Activated T-cell treated with anti-CD3 and anti-CD28 coated beads, Interleukin-2, amount 50 U/mL, for 4 hours (primary cell): ENCODE results near the gene FAAH. TPM values are rescaled to one million over a fixed set of nuclear protein-coding genes. Genes with fewer than 3 reads are reported as not detected.
"Not testable (repeated sequence)": the region's sequence is repeated elsewhere in the genome, so short reads cannot be mapped to it uniquely, and the experiment has no call there.

Source experiments
- ATAC-seq, 2 donors: fragments of 200-7000 bp; cut with Tn5 transposase; one replicate each; pipeline ENCODE4 v1.10.0; 2021
- DNase-seq: peaks from one replicate; pipeline ENCODE4 v3.0.0-alpha.2; 2020
- H3K27me3 Mint-ChIP-seq: one replicate; pipeline ENCODE4 v1.8.0; 2021; ENCODE audit warnings: low read depth, mixed read lengths
- H3K36me3 Mint-ChIP-seq: one replicate; pipeline ENCODE4 v1.8.0; 2022; ENCODE audit warnings: mixed read lengths; ENCODE audit not compliant: insufficient read depth
- H3K4me1 Mint-ChIP-seq: one replicate; pipeline ENCODE4 v1.8.0; 2021; ENCODE audit warnings: low read depth, mixed read lengths
- H3K4me3 Mint-ChIP-seq: one replicate; pipeline ENCODE4 v1.8.0; 2021; ENCODE audit warnings: mild to moderate bottlenecking, moderate library complexity, mixed read lengths
- H3K9me3 Mint-ChIP-seq: one replicate; pipeline ENCODE4 v1.8.0; 2021; ENCODE audit warnings: mixed read lengths
- total RNA-seq, 3 donors: library from RNA; stranded (reverse); gene quantifications; one replicate each; pipeline ENCODE4 v1.2.1, GENCODE V29; 2021

Gene FAAH
- total RNA-seq, result 10 to 100 TPM in 1 of 3 donors, 1 to 10 TPM in 2; 7.5 to 10.4 (median 8.4) TPM

DNA sequence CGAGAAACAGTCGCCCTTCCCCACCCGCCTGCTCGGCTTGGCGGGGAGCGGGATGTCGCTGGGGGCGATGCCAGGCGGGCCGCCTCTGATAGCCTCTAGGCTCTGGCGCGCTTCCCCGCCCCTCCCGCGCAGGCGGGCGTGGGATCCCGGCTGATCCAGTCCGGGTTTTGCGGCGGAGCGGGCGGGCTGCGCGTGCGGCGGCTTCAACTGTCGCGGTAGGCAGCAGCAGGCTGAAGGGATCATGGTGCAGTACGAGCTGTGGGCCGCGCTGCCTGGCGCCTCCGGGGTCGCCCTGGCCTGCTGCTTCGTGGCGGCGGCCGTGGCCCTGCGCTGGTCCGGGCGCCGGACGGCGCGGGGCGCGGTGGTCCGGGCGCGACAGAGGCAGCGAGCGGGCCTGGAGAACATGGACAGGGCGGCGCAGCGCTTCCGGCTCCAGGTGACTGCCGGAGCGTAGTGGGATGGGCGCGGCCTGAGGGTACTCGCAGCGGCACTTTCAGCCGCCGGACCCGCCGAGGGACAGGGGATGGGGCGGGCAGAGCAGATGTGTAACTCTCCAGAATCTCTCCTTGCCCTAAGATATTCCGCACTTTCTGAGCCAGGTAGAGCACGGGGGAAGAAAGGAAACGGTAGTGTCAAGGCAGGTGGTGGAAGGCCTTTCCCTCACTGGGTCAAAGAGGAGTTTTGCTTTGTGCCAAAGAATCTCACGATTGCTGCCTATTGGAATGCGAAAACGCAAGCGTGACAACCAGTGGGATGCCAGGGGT is at the start of gene FAAH:
Gene FAAH, plus strand, starts transcription at position 210 of the 764 bp plus-strand sequence. Its CDS starts 32 bp downstream, at position 242.
- Mint-ChIP-seq H3K36me3 (peaks cover 2% of the 10 kb centered on the region), H3K9me3 (peaks cover 5% of the 10 kb centered on the region), H3K27me3 (peaks cover 23% of the 10 kb centered on the region), H3K4me1 (peaks cover 11% of the 10 kb centered on the region), H3K4me3 (peak within 1 kb of the TSS; percentile 71)
- peak; percentile 28 for DNase-seq
- peak; percentile 86 to 94 for ATAC-seq

DNA sequence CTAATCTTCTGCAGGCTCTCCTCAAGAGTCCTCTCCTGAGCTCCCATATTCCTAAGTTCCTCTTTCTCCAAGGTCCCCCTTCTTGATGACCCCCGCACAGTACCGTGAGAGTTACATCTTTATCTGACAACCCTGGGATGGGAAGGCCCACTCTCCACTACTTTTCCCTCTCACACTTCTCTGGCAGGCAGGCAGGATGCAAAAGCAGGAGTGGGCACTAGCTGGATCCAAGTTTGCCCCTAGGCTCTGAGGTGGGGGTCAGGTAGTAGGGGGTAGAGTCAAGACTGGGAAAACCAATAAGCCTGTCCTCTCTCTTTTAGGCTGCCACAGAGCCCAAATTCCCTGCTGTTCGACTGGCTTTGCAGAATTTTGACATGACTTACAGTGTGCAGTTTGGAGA is 49.6 kb upstream of the FAAH start:
- Mint-ChIP-seq H3K27me3 (no peaks in the 10 kb centered on the region), H3K36me3 (peaks cover 32% of the 10 kb centered on the region), H3K9me3 (no peaks in the 10 kb centered on the region), H3K4me3 (no peak overlapping the region), H3K4me1 (peaks cover 40% of the 10 kb centered on the region)
- DNase-seq (no peak), ATAC-seq (no peak)

DNA sequence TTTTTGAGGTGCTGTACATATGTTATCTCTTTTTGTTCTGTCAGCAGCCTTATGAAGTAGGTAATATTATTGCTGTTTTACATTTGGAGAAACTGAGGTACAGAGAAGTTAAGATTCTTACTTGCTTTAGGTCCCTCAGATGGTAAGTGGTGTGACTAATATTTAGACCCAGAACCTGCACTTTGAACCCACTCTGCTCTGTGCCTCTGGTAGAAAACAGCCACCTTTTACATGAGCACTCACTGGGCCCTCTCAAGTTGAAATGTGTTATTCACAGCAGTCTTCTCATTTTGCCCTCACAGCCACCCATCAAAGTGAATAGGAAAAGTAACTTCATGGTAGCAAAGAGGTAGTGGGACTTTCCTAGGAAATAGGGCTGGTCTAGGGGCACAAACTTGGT is 48.8 kb upstream of the FAAH start:
- ATAC-seq, result no peak
- H3K27me3 Mint-ChIP-seq, result no peaks in the 10 kb centered on the region
- no peaks in the 10 kb centered on the region for H3K9me3 Mint-ChIP-seq
- peaks cover 40% of the 10 kb centered on the region for H3K36me3 Mint-ChIP-seq
- no peak for DNase-seq
- peaks cover 38% of the 10 kb centered on the region for H3K4me1 Mint-ChIP-seq
- H3K4me3 Mint-ChIP-seq, result no peak overlapping the region

DNA sequence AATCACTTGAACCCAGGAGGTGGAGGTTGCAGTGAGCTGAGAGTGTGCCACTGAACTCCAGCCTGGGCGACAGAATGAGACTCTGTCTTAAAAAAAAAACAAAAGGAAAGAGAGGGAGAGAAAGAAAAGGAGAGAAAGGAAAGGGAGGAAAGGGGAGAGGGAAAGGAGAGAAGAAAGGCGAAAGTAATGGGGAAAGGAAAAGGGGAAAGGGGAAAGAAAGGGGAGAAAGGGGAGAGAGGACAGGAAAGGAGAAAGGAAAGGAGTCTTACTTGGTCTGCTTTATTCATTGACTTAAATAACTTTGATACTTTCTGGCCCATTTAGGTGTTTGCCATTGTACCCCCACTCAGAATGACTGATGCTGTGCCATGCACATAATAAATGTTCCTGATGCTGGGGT is 41.8 kb upstream of the FAAH start:
- ATAC-seq, result no peak
- Mint-ChIP-seq H3K9me3 (no peaks in the 10 kb centered on the region), H3K36me3 (peaks cover 40% of the 10 kb centered on the region)

DNA sequence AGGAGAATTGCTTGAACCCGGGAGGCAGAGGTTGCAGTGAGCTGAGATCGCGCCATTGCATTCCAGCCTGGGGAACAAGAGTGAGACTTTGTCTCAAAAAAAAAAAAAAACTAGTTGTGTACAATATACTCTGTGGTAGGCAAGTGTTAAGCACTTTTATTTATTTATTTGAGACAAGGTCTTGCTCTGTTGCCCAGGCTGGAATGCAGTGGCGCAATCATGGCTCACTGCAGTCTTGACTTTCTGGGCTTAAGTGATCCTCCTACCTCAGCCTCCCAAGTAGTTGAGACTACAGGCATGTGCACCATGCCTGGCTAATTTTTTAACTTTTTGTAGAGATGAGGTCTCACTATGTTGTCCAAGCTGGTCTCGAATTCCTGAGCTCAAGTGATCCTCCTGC is 38.2 kb upstream of the FAAH start:
- not testable (repeated sequence) for H3K4me1 Mint-ChIP-seq, H3K27me3 Mint-ChIP-seq, H3K4me3 Mint-ChIP-seq, DNase-seq, H3K9me3 Mint-ChIP-seq, ATAC-seq
- H3K36me3 Mint-ChIP-seq, result peaks cover 20% of the 10 kb centered on the region

More for the DNA sequence above, 41.8 kb upstream of the FAAH start:
- no peak overlapping the region for H3K4me3 Mint-ChIP-seq
- H3K4me1 Mint-ChIP-seq, result peaks cover 6% of the 10 kb centered on the region
- DNase-seq, result no peak
- no peaks in the 10 kb centered on the region for H3K27me3 Mint-ChIP-seq

DNA sequence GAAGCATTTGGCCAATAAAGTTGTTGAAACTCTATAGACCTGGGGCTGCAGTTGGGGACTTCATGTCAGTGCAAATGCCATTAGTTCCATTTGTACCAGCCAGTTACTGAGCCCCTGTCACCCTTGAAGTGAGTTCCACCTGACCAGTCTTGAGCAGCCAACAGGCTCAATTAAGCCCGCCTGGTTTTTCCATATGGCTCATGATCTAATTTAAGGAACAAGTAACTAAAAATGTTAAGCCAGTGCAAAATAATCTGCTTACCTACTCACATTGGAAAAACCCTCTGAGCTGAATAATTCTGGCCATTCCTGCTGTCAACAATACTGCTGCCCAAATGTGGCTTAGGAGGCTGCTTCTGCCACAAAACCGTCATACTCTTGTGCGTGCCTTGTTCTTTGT is 32.0 kb upstream of the FAAH start:
- H3K36me3 Mint-ChIP-seq, result peaks cover 26% of the 10 kb centered on the region

DNA sequence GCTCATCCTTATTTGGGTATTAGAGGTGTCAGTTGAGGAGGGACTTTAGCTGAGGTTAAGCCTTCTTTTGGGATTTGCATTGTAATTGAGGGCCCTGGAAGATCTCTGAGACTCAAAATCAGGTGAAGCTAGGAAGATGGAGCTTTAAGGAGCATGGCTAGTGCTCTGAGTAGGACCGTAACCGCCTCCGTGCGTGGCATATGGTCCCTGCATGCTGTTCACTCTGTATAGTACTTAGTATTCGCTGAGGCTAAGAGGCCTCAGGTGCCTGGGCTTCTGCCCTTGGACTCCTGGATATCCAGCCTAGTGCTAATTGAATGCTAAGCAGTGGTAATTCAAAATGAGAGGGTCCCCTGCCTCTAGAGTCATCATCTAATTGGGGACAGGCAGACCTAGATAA is 31.0 kb upstream of the FAAH start:
- Mint-ChIP-seq H3K36me3 (peaks cover 23% of the 10 kb centered on the region), H3K27me3 (no peaks in the 10 kb centered on the region), H3K4me3 (no peak overlapping the region), H3K4me1 (no peaks in the 10 kb centered on the region), H3K9me3 (no peaks in the 10 kb centered on the region)
- DNase-seq (no peak), ATAC-seq (no peak)

More for the DNA sequence above, 32.0 kb upstream of the FAAH start:
- H3K9me3 Mint-ChIP-seq, result no peaks in the 10 kb centered on the region
- no peak overlapping the region for H3K4me3 Mint-ChIP-seq
- no peaks in the 10 kb centered on the region for H3K27me3 Mint-ChIP-seq
- no peak for DNase-seq
- no peak for ATAC-seq
- no peaks in the 10 kb centered on the region for H3K4me1 Mint-ChIP-seq

DNA sequence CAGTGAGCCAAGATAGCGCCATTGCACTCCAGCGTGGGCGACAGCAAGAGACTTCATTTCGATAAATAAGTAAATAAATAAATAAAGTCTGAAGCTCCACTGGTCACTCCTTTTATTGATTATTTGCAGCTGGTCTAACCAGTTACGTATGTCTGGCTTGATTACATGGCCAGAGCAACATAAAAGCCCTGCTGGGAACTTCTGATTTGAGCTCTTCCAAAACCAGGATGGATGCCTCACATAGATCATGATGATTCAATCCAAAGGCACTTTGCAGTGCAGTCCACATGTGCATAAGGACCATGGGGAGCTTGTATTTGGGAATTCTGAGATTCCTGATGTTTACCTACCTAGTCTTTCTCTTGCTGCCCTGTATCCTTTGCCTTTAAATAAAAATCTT is 29.5 kb upstream of the FAAH start:
- H3K9me3 Mint-ChIP-seq, result no peaks in the 10 kb centered on the region
- no peak for DNase-seq
- peaks cover 3% of the 10 kb centered on the region for H3K4me1 Mint-ChIP-seq
- ATAC-seq, result no peak
- H3K4me3 Mint-ChIP-seq, result no peak overlapping the region
- H3K36me3 Mint-ChIP-seq, result peaks cover 31% of the 10 kb centered on the region
- H3K27me3 Mint-ChIP-seq, result no peaks in the 10 kb centered on the region

DNA sequence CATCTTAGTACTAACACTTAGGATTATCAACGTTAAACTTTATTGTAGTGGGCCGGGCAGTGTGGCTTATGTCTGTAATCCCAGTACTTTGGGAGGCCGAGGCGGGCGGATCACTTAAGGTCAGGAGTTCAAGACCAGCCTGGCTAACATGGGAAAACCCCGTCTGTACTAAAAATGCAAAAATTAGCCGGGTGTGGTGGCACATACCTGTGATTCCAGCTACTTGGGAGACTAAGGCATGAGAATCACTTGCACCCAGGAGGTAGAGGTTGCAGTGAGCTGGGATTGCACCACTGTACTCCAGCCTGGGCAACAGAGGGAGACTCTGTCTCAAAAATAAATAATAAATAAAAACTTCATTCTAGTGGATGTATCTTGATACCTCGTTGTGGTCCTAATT is 28.3 kb upstream of the FAAH start:
- H3K9me3 Mint-ChIP-seq, H3K27me3 Mint-ChIP-seq, DNase-seq, H3K4me1 Mint-ChIP-seq, ATAC-seq, H3K4me3 Mint-ChIP-seq: not testable (repeated sequence)
- peaks cover 32% of the 10 kb centered on the region for H3K36me3 Mint-ChIP-seq

DNA sequence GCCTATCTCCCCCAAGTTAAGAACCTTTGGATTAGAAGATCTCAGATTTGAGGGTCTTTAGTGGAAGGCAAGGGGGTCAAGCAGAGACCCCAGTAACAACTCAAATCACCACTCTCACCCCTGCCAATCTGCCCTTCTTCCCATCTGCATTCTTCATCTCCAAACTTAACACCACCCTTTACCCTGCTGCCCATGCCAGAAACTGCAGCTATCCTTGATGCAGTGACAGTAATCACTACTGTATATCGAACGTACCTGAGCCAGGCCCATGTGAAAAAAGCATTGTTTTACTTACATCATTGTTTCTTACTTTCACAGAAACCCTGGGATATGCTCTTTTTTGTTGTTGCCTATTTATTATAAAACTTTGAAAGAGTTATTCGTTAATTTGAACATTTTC is 27.0 kb upstream of the FAAH start:
- ATAC-seq (no peak), DNase-seq (no peak)
- peaks cover 25% of the 10 kb centered on the region for H3K36me3 Mint-ChIP-seq
- H3K4me1 Mint-ChIP-seq, result peaks cover 6% of the 10 kb centered on the region
- H3K4me3 Mint-ChIP-seq, result no peak overlapping the region
- H3K27me3 Mint-ChIP-seq, result no peaks in the 10 kb centered on the region
- no peaks in the 10 kb centered on the region for H3K9me3 Mint-ChIP-seq

DNA sequence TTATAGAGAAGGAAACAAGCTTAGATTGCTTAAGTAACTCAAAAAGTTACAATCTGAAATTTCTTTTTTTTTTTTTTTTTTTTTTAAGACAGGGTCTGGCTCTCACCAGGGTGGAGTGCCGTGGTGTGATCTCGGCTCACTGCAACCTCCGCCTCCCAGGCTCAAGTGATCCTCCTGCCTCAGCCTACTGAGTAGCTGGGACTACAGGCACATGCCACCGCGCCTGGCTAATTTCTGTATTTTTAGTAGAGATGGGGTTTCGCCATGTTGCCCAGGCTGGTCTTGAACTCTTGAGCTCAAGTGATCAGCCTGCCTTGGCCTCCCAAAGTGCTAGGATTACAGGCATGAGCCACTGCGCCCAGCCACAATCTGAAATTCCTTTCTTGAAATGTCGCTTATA is 26.4 kb upstream of the FAAH start:
- ATAC-seq, DNase-seq, H3K27me3 Mint-ChIP-seq, H3K9me3 Mint-ChIP-seq, H3K4me1 Mint-ChIP-seq, H3K4me3 Mint-ChIP-seq: not testable (repeated sequence)
- peaks cover 24% of the 10 kb centered on the region for H3K36me3 Mint-ChIP-seq

DNA sequence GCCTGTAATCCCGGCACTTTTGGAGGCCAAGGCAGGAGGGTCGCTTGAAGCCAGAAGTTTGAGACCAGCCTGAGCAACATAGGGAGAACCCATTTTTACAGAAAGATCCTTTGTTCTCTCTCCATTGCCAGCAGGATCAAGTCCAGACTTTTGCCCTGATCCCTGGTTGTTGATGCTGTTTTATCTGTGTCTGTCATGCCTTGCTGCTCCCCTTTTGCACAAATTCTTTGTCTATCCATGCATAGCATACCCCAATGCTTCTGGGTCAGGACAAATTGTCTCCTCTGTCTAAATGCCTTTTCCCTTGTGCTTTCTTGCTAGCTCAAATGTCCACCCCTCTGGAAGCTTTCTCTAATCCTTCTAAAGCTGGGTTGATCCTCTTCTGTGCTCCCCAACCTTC is 25.3 kb upstream of the FAAH start:
- no peaks in the 10 kb centered on the region for H3K9me3 Mint-ChIP-seq
- H3K27me3 Mint-ChIP-seq, result no peaks in the 10 kb centered on the region
- DNase-seq (no peak), ATAC-seq (no peak)
- peaks cover 22% of the 10 kb centered on the region for H3K36me3 Mint-ChIP-seq
- H3K4me3 Mint-ChIP-seq, result no peak overlapping the region
- peaks cover 6% of the 10 kb centered on the region for H3K4me1 Mint-ChIP-seq

DNA sequence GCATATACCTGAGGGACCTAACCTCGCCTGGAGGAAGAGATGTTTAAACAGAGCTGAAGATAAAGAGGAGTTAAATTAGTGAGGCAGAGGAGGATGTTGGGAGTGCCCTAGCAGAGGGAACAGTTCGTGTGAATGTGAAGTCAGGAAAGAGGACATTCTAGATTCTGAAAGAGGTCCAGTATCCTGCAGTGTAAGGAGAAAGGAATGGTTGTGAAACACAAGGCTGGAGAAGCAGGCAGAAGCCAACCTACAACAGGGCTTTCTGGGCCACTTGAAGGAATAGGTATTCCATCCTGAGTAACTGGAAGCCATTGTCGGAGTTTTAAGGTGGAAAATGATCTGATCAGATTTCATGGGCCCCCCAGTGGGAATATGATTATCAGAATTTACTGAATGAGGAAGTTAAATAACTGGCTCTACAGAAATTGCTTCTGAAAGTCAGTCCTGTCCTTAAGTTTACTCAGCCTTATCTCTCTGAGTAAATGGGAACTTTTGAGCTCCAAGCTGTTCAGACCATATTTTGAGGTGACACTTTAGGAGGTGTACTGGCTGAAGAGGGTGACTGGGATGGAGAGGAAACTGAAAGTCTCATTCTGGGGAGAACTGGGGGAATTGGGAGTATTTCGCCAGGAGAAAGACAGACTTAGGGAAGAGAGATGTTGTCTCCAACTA is 24.4 kb upstream of the FAAH start:
- Mint-ChIP-seq H3K36me3 (peaks cover 22% of the 10 kb centered on the region), H3K9me3 (no peaks in the 10 kb centered on the region), H3K4me3 (no peak overlapping the region), H3K27me3 (no peaks in the 10 kb centered on the region), H3K4me1 (peaks cover 6% of the 10 kb centered on the region)
- no peak for ATAC-seq
- no peak for DNase-seq

DNA sequence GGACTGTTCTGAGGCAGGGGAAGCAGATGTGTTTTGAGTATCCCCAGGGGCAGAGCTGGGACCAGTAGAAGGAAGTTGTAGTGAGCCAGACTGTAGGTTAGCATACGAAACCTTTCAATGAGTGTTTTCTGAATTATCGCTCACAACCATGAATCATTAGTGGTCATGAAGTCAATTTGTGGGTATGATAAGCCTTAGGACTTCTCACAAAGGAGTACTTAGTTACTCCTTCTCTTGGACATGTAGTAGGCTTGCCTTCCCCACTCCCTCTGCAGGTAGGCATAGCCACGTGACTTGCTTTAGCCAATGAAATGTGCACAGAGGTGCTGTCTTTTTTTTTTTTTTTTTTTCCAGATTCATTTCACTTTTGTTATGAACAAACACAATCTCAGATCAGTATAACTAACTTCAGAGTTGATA is 23.9 kb upstream of the FAAH start:
- DNase-seq (no peak), ATAC-seq (peak; percentile 46 to 69)
- H3K4me3 Mint-ChIP-seq, result no peak overlapping the region
- H3K36me3 Mint-ChIP-seq, result peaks cover 19% of the 10 kb centered on the region
- H3K4me1 Mint-ChIP-seq, result peaks cover 6% of the 10 kb centered on the region
- H3K9me3 Mint-ChIP-seq, result no peaks in the 10 kb centered on the region
- no peaks in the 10 kb centered on the region for H3K27me3 Mint-ChIP-seq

DNA sequence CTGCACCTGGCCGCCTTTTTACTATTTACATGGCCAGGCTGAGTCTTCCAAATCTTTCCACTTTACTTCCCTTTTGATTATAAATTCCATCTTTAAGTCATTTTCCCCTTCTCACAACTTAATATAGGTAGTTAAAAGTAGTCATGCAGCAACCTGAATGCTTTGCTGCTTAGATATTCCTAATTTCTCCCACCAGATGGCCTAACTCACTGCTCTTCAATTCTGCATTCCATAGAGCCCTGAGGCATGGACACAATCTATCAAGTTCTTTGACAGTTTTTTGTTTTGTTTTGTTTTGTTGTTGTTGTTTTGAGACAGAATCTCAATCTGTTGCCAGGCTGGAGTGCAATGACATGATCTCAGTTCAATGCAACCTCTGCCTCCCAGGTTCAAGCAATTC is 21.7 kb upstream of the FAAH start:
- H3K4me1 Mint-ChIP-seq, result peaks cover 6% of the 10 kb centered on the region
- no peaks in the 10 kb centered on the region for H3K9me3 Mint-ChIP-seq
- no peak for ATAC-seq
- no peaks in the 10 kb centered on the region for H3K27me3 Mint-ChIP-seq
- H3K4me3 Mint-ChIP-seq, result no peak overlapping the region
- DNase-seq, result no peak
- H3K36me3 Mint-ChIP-seq, result peaks cover 21% of the 10 kb centered on the region
